Endothelial cell of hepatic sinusoid (primary cell): Measurements from ENCODE around the gene OR2A2.

Experiments
- in situ Hi-C: cut with HindIII; loops from 2 replicates; pipeline ENCODE4 v1.10.0; 2017; ENCODE audit warnings: low sequenced_read_pairs

OR2A2 gene

DNA sequence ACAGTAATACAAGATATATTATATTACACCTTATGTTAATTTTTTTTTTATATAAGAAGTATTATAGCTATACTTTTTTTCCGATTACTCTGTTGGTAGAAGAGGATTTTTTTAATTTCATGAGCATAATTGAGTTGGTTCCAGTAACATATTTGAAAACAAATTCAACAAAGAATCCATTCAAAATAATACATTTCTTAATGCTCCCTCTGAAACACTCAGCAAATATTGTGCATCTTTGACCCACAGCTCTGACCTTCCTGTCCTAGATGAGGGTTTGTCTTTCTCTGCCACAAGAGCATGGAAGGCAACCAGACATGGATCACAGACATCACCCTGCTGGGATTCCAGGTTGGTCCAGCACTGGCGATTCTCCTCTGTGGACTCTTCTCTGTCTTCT lies at the start of gene OR2A2:
TSS of gene OR2A2 (plus strand) at position 301 of the 400 bp plus-strand sequence. CDS start at position 301, 0 bp downstream.
- in situ Hi-C loops = no loop called here

- in situ Hi-C loops = no loop called here
Measured at GRCh38 chr7:144063710-144064109, 45.7 kb upstream of the OR2A2 start.

GRCh38 chr7:144069511-144069910 lies 39.9 kb upstream of the OR2A2 start, which contains the start of gene OR2A25:
Gene OR2A25 (plus strand): TSS chr7:144069811. CDS start chr7:144074220, 4,409 bp downstream.
- in situ Hi-C loops = no loop called here

DNA sequence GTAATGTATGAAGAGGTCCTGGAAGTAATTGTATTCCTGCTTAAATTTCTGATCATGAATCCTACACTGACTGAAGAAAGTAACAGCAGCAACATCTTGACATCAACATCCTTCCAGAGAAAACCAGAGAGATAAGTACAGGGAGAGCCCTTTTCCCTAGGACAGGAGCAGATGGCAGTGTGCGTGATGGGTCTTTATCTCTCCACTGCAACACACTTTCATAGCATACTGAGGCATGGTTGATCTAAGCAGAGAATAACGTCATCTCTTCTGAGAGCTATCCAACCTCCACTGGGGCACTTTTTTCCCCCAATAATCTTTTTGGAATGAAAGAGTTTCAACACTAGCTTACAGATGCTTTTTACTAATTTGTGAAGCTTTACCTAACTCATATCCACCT lies 39.4 kb upstream of the OR2A2 start:
- in situ Hi-C loops = no loop called here

DNA sequence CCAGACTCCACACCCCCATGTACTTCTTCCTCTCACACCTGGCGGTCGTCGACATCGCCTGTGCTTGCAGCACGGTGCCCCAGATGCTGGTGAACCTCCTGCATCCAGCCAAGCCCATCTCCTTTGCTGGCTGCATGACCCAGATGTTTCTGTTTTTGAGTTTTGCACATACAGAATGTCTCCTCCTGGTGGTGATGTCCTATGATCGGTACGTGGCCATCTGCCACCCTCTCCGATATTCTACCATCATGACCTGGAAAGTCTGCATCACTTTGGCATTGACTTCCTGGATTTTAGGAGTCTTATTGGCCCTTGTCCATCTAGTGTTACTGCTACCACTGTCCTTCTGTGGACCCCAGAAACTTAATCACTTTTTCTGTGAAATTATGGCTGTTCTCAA lies 35.0 kb upstream of the OR2A2 start:
- in situ Hi-C loops = no loop called here

DNA sequence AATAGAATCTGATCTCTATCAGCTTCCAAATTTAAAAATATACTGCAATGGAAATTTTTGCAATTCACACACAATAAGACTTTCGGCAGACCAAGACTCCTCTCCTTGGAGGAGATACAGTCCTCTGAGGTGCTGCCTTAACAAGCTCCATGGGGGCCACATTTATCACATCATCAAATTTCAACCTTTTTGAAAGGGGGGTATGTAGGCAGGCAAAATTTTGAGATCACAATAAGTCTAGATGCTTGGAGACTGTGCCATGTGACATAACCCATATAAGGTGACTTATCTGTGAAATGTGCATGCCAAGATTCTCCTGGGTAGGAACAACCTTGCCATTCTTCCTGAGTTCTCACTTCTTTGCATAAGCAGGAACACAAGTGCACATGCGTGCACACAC lies 23.4 kb upstream of the OR2A2 start, which contains the start of gene OR2A12:
TSS of gene OR2A12 (plus strand) at position 301 of the 400 bp plus-strand sequence. CDS start 8,830 bp downstream, outside the sequence.
- in situ Hi-C loops = no loop called here

DNA sequence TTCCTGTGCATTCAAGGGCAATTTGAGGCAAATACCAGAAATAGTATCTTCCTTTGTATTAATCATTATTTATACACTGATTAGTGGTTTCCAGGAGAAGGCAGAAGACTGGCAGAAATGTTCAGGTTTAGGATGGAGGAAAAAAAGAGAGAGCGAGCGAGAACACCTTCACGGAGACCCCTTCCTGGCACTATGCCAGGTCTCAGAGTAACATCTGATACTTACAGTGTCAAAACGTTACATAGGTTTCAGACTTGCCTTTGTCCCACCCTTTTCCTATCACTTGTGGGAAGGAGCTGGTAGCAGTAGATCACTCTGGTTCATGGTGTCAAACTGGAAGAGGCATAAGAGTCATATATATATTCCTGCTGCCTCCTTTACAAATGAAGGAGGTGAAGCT lies 22.7 kb upstream of the OR2A2 start:
- in situ Hi-C loops = no loop called here

DNA sequence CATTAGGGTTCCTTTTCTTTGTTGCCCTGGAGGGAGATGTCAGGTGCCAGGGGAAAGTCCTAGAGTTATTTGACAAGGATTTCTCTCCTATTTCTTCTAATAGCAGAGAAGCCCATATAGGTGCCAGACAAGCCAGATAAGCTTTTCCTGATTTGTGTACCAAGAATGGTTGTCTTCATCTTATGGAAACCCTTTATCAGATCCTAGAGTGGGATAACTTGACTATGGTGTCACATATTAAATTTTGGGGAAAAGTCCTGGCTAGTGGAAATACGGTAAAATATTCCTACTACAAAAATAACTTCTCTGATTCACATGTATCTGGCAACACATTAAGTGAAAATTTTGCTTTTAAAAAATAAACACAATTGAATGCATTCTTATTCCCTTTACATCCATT lies 22.2 kb upstream of the OR2A2 start:
- in situ Hi-C loops = no loop called here

DNA sequence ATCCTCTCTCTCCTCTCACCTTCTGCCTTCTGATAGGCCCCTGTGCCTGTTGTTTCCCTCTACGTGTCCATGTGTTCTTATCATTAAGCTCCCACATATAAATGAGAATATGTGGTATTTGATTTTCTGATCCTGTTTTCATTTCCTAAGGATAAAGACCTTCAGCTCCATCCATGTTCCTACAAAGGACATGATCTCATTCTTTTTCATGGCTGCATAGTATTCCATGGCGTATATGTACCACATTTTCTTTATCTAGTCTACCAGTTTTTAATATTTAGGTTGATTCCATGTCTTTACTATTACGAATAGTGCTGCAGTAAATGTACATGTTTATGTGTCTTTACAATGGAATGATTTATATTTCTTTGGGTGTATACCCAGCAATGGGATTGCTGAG lies 18.7 kb upstream of the OR2A2 start:
- in situ Hi-C loops = no loop called here

DNA sequence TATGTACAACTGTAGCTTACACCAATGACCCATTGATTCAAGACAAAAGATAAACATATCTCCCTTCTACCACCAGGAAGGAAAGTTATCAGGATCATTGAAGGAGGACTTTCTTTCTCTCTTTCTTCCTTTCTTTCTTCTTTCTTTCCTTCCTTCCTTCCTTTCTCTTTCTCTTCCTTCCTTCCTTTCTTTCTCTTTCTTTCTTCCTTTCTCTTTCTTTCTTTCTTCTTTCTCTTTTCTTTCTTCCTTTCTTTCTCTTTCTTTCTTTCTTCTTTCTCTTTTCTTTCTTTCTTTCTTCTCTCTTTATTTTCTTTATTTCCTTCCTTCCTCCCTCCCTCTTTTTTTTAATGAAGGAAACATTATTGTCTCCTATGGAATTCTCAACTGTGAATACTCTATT lies 10.6 kb upstream of the OR2A2 start:
- in situ Hi-C loops = no loop called here

DNA sequence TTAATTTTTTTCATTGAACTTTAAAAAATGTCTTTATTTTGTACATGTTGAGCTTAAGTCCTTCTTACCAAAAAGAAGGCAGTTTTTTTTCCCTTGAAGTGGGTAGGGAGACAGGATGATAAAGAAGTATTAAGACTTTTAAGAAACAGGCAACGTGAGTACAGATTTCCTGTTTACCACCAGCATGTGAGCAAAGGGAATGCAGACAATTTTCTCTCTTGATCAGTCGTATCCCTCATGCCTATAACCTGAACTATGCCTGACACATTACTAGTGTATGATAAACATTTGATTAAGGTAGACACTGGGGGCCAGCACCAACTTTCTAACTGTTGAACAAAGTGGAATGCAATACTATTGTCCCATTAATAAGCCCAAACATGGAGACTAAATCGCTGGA lies 8.8 kb upstream of the OR2A2 start:
- in situ Hi-C loops = no loop called here

DNA sequence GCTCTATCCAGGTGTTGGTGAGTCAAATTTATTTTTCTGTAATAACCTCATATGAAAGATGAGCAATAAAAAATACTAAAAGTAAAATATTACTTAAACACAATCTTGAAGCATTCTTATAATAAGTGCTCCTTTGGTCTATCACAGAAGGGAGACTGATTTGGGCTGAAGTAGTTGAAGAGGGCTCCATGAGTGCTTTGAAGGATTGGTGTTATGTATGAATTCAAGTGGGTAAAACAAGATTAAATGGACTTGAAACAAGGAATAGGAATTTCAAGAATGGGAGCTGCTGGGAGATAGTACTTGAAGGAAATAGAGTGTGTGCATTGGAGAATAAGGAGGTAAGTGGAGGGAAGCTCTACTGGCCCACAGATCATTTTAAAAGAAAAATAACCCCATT lies 7.3 kb upstream of the OR2A2 start:
- in situ Hi-C loops = no loop called here

DNA sequence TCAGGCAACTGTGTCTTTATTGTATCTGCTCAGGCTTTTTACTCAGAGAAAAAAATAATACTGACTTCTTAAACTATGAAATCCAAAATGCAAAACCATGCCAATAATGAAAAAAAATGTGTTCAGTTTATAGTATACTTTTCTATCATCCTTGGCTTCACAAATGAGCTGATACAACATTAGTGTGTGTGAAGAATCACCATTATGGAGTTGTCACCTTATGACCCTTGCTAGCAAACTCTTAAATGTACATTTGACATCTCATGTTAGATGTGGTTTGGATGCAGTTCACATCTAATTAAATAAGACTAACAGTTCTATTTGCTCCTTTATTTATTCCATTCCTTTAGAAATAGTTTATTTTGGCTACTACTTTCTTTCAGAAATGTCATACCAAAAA lies 4.2 kb upstream of the OR2A2 start:
- in situ Hi-C loops = no loop called here

DNA sequence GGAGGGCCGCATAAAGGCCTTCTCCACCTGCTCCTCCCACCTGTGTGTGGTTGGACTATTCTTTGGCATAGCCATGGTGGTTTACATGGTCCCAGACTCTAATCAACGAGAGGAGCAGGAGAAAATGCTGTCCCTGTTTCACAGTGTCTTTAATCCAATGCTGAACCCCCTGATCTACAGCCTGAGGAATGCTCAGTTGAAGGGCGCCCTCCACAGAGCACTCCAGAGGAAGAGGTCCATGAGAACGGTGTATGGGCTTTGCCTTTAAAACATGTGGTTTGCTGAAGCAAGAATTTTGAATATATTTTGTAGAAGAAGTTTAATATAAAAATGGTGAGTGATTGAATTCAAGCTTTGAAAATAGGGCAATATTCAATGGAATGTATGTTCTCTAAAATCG lies 889 bp downstream of the OR2A2 start:
- in situ Hi-C loops = no loop called here

- in situ Hi-C loops = no loop called here
Measured at GRCh38 chr7:144113651-144114050, 4.3 kb downstream of the OR2A2 start.

GRCh38 chr7:144118341-144118740 lies 9.0 kb downstream of the OR2A2 start:
- in situ Hi-C loops = no loop called here

DNA sequence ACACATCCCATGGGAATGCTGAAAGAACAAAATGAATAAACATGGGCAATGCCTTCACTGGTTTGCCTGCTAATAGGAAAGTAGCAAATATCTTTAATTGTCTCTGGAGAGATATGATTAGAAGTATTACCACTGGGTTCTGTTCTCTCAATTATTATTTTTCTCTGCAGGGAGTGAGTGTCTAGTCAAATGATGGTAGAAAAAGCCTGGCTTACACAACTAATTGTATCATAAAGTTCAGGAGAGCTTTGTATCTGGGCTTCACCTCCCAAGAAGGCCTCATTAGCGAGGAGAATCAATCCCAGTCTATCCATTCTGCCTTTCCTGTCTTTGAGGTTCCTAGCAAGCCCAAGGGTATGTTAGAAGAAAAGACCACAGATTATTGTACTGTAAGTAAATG lies 13.5 kb downstream of the OR2A2 start, which contains the start of gene OR2A14:
TSS of gene OR2A14 (plus strand) at position 301 of the 400 bp plus-strand sequence. CDS start 5,937 bp downstream, outside the sequence.
- in situ Hi-C loops = no loop called here

GRCh38 chr7:144127714-144128334 lies 18.4 kb downstream of the OR2A2 start:
- in situ Hi-C loops = loop anchor here (5.0 kb wide), 1 partner anchor 81 kb away; the partner anchor contains the start of gene OR2A5

DNA sequence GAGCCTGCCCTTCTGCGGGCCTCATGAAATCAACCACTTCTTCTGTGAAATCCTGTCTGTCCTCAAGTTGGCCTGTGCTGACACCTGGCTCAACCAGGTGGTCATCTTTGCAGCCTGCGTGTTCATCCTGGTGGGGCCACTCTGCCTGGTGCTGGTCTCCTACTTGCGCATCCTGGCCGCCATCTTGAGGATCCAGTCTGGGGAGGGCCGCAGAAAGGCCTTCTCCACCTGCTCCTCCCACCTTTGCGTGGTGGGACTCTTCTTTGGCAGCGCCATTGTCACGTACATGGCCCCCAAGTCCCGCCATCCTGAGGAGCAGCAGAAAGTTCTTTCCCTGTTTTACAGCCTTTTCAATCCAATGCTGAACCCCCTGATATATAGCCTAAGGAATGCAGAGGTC lies 20.2 kb downstream of the OR2A2 start:
- in situ Hi-C loops = loop anchor here (5.0 kb wide), 1 partner anchor 82 kb away; the partner anchor contains the start of gene OR2A5

- in situ Hi-C loops = no loop called here
Measured at GRCh38 chr7:144130730-144131129, 21.3 kb downstream of the OR2A2 start.

DNA sequence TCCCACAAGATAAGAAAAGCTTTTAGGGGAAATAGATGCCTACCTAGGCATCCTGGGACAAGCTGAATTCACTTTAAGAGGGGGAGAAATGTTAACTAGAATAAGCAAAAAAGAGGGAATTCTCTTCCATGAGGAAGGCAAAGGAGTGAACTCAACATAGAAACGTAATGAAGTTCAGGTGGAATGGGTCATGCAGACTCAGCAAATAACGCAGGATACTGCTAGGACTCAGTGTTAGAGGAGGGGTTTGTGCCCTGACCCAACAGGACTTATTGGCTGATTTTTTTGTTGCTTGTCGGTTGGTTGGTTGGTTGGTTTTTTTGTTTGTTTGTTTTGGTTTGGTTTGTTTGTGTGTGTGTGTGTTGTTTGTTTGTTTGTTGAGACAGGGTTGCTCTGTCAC lies 22.9 kb downstream of the OR2A2 start:
- in situ Hi-C loops = no loop called here

- in situ Hi-C loops = no loop called here
Measured at GRCh38 chr7:144133307-144133706, 23.9 kb downstream of the OR2A2 start.

DNA sequence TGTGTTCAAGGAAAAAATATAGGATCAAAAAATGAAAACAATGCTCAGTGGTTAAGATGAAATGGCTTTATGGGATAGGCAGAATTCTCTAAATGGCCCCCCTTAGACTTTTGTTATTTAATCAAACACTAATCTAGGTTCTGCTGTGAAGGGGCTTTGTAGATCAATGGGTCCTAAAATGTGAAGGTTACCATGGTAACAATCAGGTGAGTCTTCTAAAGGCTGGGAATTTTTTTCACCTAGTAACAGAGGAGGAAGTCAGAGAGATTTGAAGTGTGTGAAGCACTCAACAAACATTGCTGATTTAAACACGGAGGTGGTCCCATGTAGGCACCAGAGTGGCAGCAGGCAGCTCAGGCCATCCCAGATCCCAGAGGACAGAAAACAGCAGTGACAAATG lies 24.7 kb downstream of the OR2A2 start:
- in situ Hi-C loops = no loop called here
